Measurements from ENCODE around the gene SDK1. TPM values are rescaled to one million over a fixed set of nuclear protein-coding genes. Genes with fewer than 3 reads are reported as not detected.

SDK1 gene
- total RNA-seq, 2 experiments from 2014 or later, result 0.03 to 0.05 TPM

GRCh38 chr7:4267341-4268039 lies 966.4 kb downstream of the SDK1 start:
- Mint-ChIP-seq H3K27ac (no peak overlapping the region), H3K36me3 (ENCODE audit: low read depth) (no peaks in the 10 kb centered on the region), H3K27me3 (ENCODE audit: low read depth) (no peaks in the 10 kb centered on the region), H3K4me1 (ENCODE audit: low read depth) (no peaks in the 10 kb centered on the region), H3K4me3 (no peak overlapping the region), H3K9me3 (ENCODE audit: insufficient read depth) (no peaks in the 10 kb centered on the region)
- ATAC-seq, result no peak
- ChIA-PET CTCF (no interaction called here), POLR2A (no interaction called here)
- DNase-seq, result no peak

GRCh38 chr7:4268040-4268965 lies 967.3 kb downstream of the SDK1 start:
- ChIA-PET CTCF (no interaction called here), POLR2A (no interaction called here)
- no peaks in the 10 kb centered on the region for H3K9me3 Mint-ChIP-seq (ENCODE audit: insufficient read depth)
- ATAC-seq, result no peak
- H3K27ac Mint-ChIP-seq, result no peak overlapping the region
- no peaks in the 10 kb centered on the region for H3K27me3 Mint-ChIP-seq (ENCODE audit: low read depth)
- no peaks in the 10 kb centered on the region for H3K4me1 Mint-ChIP-seq (ENCODE audit: low read depth)
- H3K36me3 Mint-ChIP-seq (ENCODE audit: low read depth), result no peaks in the 10 kb centered on the region
- H3K4me3 Mint-ChIP-seq, result no peak overlapping the region
- no peak for DNase-seq

- Mint-ChIP-seq H3K27ac (no peak overlapping the region), H3K36me3 (ENCODE audit: low read depth) (no peaks in the 10 kb centered on the region), H3K4me1 (ENCODE audit: low read depth) (no peaks in the 10 kb centered on the region), H3K9me3 (ENCODE audit: insufficient read depth) (no peaks in the 10 kb centered on the region), H3K27me3 (ENCODE audit: low read depth) (no peaks in the 10 kb centered on the region), H3K4me3 (no peak overlapping the region)
- POLR2A ChIA-PET, result no interaction called here
- DNase-seq (no peak), ATAC-seq (no peak)
- CTCF ChIA-PET, result no interaction called here
Measured at GRCh38 chr7:4269086-4269485, 968.0 kb downstream of the SDK1 start.

GRCh38 chr7:4269746-4270145 lies 968.7 kb downstream of the SDK1 start:
- no peak for ATAC-seq
- Mint-ChIP-seq H3K36me3 (ENCODE audit: low read depth) (no peaks in the 10 kb centered on the region), H3K9me3 (ENCODE audit: insufficient read depth) (no peaks in the 10 kb centered on the region), H3K4me1 (ENCODE audit: low read depth) (no peaks in the 10 kb centered on the region), H3K27ac (no peak overlapping the region), H3K27me3 (ENCODE audit: low read depth) (no peaks in the 10 kb centered on the region), H3K4me3 (no peak overlapping the region)
- POLR2A ChIA-PET, result no interaction called here
- CTCF ChIA-PET, result no interaction called here
- DNase-seq, result no peak

GRCh38 chr7:4270268-4270667 lies 969.2 kb downstream of the SDK1 start:
- Mint-ChIP-seq H3K4me1 (ENCODE audit: low read depth) (no peaks in the 10 kb centered on the region), H3K27me3 (ENCODE audit: low read depth) (no peaks in the 10 kb centered on the region), H3K9me3 (ENCODE audit: insufficient read depth) (no peaks in the 10 kb centered on the region), H3K27ac (no peak overlapping the region), H3K36me3 (ENCODE audit: low read depth) (no peaks in the 10 kb centered on the region), H3K4me3 (no peak overlapping the region)
- no peak for DNase-seq
- no peak for ATAC-seq
- CTCF ChIA-PET, result no interaction called here
- POLR2A ChIA-PET, result no interaction called here

GRCh38 chr7:4270941-4271715 lies 970.1 kb downstream of the SDK1 start:
- DNase-seq, result no peak
- Mint-ChIP-seq H3K4me3 (no peak overlapping the region), H3K9me3 (ENCODE audit: insufficient read depth) (no peaks in the 10 kb centered on the region), H3K27me3 (ENCODE audit: low read depth) (no peaks in the 10 kb centered on the region), H3K36me3 (ENCODE audit: low read depth) (no peaks in the 10 kb centered on the region), H3K4me1 (ENCODE audit: low read depth) (no peaks in the 10 kb centered on the region), H3K27ac (no peak overlapping the region)
- ChIA-PET CTCF (no interaction called here), POLR2A (no interaction called here)
- ATAC-seq, result no peak

- CTCF ChIA-PET, result no interaction called here
- DNase-seq (no peak), ATAC-seq (no peak)
- Mint-ChIP-seq H3K4me1 (ENCODE audit: low read depth) (no peaks in the 10 kb centered on the region), H3K4me3 (no peak overlapping the region), H3K27ac (no peak overlapping the region), H3K9me3 (ENCODE audit: insufficient read depth) (no peaks in the 10 kb centered on the region), H3K27me3 (ENCODE audit: low read depth) (no peaks in the 10 kb centered on the region), H3K36me3 (ENCODE audit: low read depth) (no peaks in the 10 kb centered on the region)
- POLR2A ChIA-PET, result no interaction called here
Measured at GRCh38 chr7:4271716-4272015, 970.6 kb downstream of the SDK1 start.

GRCh38 chr7:4272141-4272540 lies 971.1 kb downstream of the SDK1 start:
- no peaks in the 10 kb centered on the region for H3K27me3 Mint-ChIP-seq (ENCODE audit: low read depth)
- no peaks in the 10 kb centered on the region for H3K36me3 Mint-ChIP-seq (ENCODE audit: low read depth)
- ChIA-PET POLR2A (no interaction called here), CTCF (no interaction called here)
- H3K9me3 Mint-ChIP-seq (ENCODE audit: insufficient read depth), result no peaks in the 10 kb centered on the region
- H3K27ac Mint-ChIP-seq, result no peak overlapping the region
- DNase-seq, result no peak
- no peak for ATAC-seq
- H3K4me3 Mint-ChIP-seq, result no peak overlapping the region
- no peaks in the 10 kb centered on the region for H3K4me1 Mint-ChIP-seq (ENCODE audit: low read depth)

- no peak for DNase-seq
- Mint-ChIP-seq H3K4me1 (ENCODE audit: low read depth) (no peaks in the 10 kb centered on the region), H3K4me3 (no peak overlapping the region), H3K36me3 (ENCODE audit: low read depth) (no peaks in the 10 kb centered on the region), H3K27me3 (ENCODE audit: low read depth) (no peaks in the 10 kb centered on the region), H3K9me3 (ENCODE audit: insufficient read depth) (no peaks in the 10 kb centered on the region), H3K27ac (no peak overlapping the region)
- no peak for ATAC-seq
- POLR2A ChIA-PET, result no interaction called here
- CTCF ChIA-PET, result no interaction called here
Measured at GRCh38 chr7:4273566-4274230, 972.6 kb downstream of the SDK1 start.

- ATAC-seq (no peak), DNase-seq (no peak)
- H3K36me3 Mint-ChIP-seq (ENCODE audit: low read depth), result no peaks in the 10 kb centered on the region
- CTCF ChIA-PET, result no interaction called here
- H3K27ac Mint-ChIP-seq, result no peak overlapping the region
- POLR2A ChIA-PET, result no interaction called here
- H3K4me3 Mint-ChIP-seq, result no peak overlapping the region
- H3K4me1 Mint-ChIP-seq (ENCODE audit: low read depth), result no peaks in the 10 kb centered on the region
- H3K27me3 Mint-ChIP-seq (ENCODE audit: low read depth), result no peaks in the 10 kb centered on the region
- H3K9me3 Mint-ChIP-seq (ENCODE audit: insufficient read depth), result no peaks in the 10 kb centered on the region
Measured at GRCh38 chr7:4274286-4274685, 973.2 kb downstream of the SDK1 start.

- Mint-ChIP-seq H3K4me1 (ENCODE audit: low read depth) (peaks cover 2% of the 10 kb centered on the region), H3K9me3 (ENCODE audit: insufficient read depth) (no peaks in the 10 kb centered on the region), H3K27ac (no peak overlapping the region), H3K4me3 (no peak overlapping the region), H3K36me3 (ENCODE audit: low read depth) (no peaks in the 10 kb centered on the region), H3K27me3 (ENCODE audit: low read depth) (no peaks in the 10 kb centered on the region)
- CTCF ChIA-PET, result no interaction called here
- DNase-seq (no peak), ATAC-seq (no peak)
- POLR2A ChIA-PET, result interaction anchor here (0.5 kb wide), 1 partner anchor 418 kb away, joined by 3 read pairs; no protein-coding TSS in a partner anchor
Measured at GRCh38 chr7:4277936-4278335, 976.9 kb downstream of the SDK1 start.

- no peak overlapping the region for H3K27ac Mint-ChIP-seq
Measured at GRCh38 chr7:4279216-4279615, 978.2 kb downstream of the SDK1 start.

More at GRCh38 chr7:4279216-4279615, 978.2 kb downstream of the SDK1 start:
- POLR2A ChIA-PET, result no interaction called here
- ATAC-seq, result no peak
- H3K4me3 Mint-ChIP-seq, result no peak overlapping the region
- DNase-seq, result no peak
- H3K36me3 Mint-ChIP-seq (ENCODE audit: low read depth), result no peaks in the 10 kb centered on the region
- no peaks in the 10 kb centered on the region for H3K27me3 Mint-ChIP-seq (ENCODE audit: low read depth)
- CTCF ChIA-PET, result no interaction called here
- H3K4me1 Mint-ChIP-seq (ENCODE audit: low read depth), result peaks cover 2% of the 10 kb centered on the region
- H3K9me3 Mint-ChIP-seq (ENCODE audit: insufficient read depth), result no peaks in the 10 kb centered on the region

Measured in activated CD8-positive, alpha-beta T cell treated with anti-CD3 and anti-CD28 coated beads, Interleukin-2, amount 10 ng/mL, durations not matched to agents 7 days and 5 days (primary cell).